Thoracic aorta (tissue), 2 donors: ENCODE measurements around the gene PIEZO1. TPM values are rescaled to one million over a fixed set of nuclear protein-coding genes. Genes with fewer than 3 reads are reported as not detected.

Source experiments
- ATAC-seq: fragments of 150-250 bp; one replicate; pipeline ENCODE4 v1.8.0; 2017; ENCODE audit warnings: low read depth; ENCODE audit not compliant: insufficient number of reproducible peaks, low FRiP score
- DNase-seq: peaks from one replicate; pipeline ENCODE4 v3.0.0-alpha.2; 2020; ENCODE audit warnings: low spot score
- H3K27ac ChIP-seq, 2 donors: fragments of 200-600 bp; sonication (generic); 1 replicate in 1 of 2; 2 replicates in 1 of 2; pipeline ENCODE4 v1.5.1; 2016; ENCODE audit warnings: mild to moderate bottlenecking in 2 of 2, moderate library complexity in 2 of 2
- H3K27me3 ChIP-seq: fragments of 200-600 bp; sonication (generic); replicated peaks from 2 replicates; pipeline ENCODE4 v1.6.0; 2016; ENCODE audit warnings: mild to moderate bottlenecking; ENCODE audit not compliant: insufficient read depth
- H3K36me3 ChIP-seq: fragments of 200-600 bp; sonication (generic); one replicate; pipeline ENCODE4 v1.5.1; 2016
- H3K4me1 ChIP-seq, 2 donors: fragments of 200-600 bp; sonication (generic); 1 replicate in 1 of 2; 2 replicates in 1 of 2; pipeline versions ENCODE4 v1.5.1 to v1.6.0; 2016; ENCODE audit warnings: low read depth in 2 of 2, mild to moderate bottlenecking in 1 of 2; ENCODE audit not compliant: control insufficient read depth in 1 of 2
- H3K4me3 ChIP-seq: fragments of 200-600 bp; sonication (generic); 2 replicates; pipeline ENCODE4 v1.5.1; 2016; ENCODE audit warnings: mild to moderate bottlenecking
- H3K9me3 ChIP-seq: fragments of 200-600 bp; sonication (generic); 2 replicates; pipeline ENCODE4 v1.5.1; 2016
- total RNA-seq, 2 donors: library from RNA; depleted of rRNA; stranded (reverse); fragments of >200 nt; gene quantifications; one replicate each; pipeline versions ENCODE4 v1.1.0 to v1.2.3, GENCODE V29; 2016
- TF ChIP-seq, protein P1 (sequence below): fragments of 200-600 bp; sonication (generic); IDR thresholded peaks from one replicate; pipeline ENCODE4 v1.5.1; 2019; ENCODE audit warnings: antibody characterized with exemption

PIEZO1 gene
- total RNA-seq, 2 donors from 2014 or later = 108 to 179 TPM

DNA sequence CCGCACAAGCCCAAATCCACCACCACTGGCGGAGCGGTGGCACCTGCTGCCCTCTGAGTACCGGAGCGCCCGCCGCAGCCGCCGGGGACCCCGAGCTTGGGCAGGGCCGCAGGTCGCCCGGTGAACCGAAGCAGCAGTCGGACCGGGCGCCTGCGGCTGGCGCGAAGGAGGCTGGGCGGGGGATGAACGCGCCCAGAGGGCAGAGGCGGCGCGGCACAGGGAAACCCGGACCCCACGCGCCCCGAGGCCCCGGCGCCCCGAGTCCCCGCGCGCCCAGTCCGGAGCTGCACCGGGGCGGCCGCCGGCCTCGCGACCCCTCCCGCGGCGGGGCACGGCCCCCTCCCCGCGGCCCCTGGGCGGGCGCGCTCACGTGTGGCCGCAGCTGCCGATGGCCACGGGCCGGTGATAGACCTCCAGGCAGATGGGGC is 79.2 kb downstream of the PIEZO1 start:
- TF ChIP-seq, protein P1, sequence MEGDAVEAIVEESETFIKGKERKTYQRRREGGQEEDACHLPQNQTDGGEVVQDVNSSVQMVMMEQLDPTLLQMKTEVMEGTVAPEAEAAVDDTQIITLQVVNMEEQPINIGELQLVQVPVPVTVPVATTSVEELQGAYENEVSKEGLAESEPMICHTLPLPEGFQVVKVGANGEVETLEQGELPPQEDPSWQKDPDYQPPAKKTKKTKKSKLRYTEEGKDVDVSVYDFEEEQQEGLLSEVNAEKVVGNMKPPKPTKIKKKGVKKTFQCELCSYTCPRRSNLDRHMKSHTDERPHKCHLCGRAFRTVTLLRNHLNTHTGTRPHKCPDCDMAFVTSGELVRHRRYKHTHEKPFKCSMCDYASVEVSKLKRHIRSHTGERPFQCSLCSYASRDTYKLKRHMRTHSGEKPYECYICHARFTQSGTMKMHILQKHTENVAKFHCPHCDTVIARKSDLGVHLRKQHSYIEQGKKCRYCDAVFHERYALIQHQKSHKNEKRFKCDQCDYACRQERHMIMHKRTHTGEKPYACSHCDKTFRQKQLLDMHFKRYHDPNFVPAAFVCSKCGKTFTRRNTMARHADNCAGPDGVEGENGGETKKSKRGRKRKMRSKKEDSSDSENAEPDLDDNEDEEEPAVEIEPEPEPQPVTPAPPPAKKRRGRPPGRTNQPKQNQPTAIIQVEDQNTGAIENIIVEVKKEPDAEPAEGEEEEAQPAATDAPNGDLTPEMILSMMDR = no peak
- Histone ChIP-seq H3K4me1 (peaks cover 24 to 35% of the 10 kb centered on the region in 2 donors), H3K9me3 (no peaks in the 10 kb centered on the region), H3K27me3 (no peaks in the 10 kb centered on the region), H3K36me3 (peaks cover 2% of the 10 kb centered on the region), H3K4me3 (peak overlapping the region; percentile 99), H3K27ac (peak overlapping the region; percentile 51 to 62)
- DNase-seq (no peak), ATAC-seq (peak; percentile 20)

DNA sequence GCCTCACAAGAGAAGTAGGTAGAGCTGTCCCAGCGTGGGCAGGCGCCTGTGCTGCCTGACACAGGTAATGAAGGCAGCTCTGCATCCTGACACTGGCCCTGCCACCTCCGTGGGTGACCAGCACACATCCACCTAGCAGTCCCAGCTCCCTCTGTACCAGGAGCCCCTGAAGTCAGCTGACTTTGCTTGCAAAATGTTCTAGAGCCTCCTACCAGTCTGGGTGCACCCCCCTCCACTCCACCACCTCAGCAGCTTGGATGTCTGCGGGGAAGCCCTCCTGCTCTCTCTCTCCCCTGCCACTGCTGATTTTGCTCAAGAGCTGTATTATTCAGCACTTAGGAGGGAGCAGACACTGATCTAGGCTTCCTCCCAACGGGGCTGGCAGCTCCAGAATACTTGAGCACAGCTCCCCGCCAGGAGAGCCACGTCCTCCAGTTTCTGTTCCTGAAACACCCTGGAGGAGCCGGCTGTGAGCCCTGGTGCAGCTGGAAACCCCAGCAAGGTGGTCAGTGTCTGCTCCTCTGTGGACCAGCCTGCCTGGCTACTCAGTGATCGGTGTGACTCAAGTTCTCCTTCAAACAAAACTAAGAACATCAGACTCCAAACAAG is 79.8 kb downstream of the PIEZO1 start:
- no peak for ATAC-seq
- Histone ChIP-seq H3K4me3 (peak overlapping the region; percentile 99), H3K36me3 (peaks cover 2% of the 10 kb centered on the region), H3K27me3 (no peaks in the 10 kb centered on the region), H3K9me3 (no peaks in the 10 kb centered on the region), H3K4me1 (peaks cover 24 to 35% of the 10 kb centered on the region in 2 donors), H3K27ac (peak overlapping the region; percentile 51 to 62)
- no peak for DNase-seq
- TF ChIP-seq, protein P1 = no peak

DNA sequence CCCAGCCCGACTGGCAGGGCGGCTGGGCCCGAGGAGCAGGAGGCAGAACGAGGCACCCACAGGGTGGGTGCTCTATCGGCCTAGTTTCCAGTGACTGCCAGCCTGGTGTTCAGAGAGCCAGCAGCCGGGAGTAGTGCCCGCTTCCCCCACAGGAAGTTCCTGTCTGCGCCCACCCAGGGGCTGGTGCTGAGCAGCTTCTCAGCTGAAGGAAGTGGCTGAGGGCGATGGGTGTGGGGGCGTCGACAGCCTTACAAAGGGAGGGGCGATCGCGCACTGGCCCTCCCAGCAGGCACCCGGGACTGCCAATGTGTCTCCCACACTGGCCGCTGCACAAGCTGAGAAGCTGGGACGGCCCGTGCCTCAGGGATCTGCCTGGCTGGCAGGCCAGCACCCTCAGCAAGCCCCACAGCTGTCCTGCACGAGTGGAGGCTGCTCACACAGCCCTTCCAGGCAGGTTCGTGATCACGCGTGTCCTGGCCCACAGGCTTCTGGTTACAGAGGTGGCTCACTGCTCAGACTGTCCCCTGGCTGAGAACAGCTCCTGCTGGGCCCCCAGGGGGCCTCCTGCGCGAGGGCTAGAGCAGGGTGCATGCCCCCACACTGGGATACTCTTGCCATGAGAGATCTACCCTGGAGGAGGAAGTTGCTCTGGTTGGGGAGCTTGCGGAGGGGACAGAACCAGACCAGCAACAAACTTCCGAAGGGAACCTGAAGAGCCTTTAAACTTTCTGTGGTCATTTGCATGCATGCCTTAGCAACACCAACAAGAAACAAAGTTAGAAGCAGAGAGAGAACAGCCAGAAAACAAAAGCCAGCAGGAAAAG is 81.3 kb downstream of the PIEZO1 start:
- H3K4me3 ChIP-seq = peak overlapping the region; percentile 99
- H3K27ac ChIP-seq = peak overlapping the region in 1 of 2 donors; percentile 41
- H3K9me3 ChIP-seq = no peaks in the 10 kb centered on the region
- ATAC-seq = no peak
- H3K27me3 ChIP-seq = no peaks in the 10 kb centered on the region
- peaks cover 2% of the 10 kb centered on the region for H3K36me3 ChIP-seq
- TF ChIP-seq, protein P1 = no peak
- H3K4me1 ChIP-seq = peaks cover 24 to 35% of the 10 kb centered on the region in 2 donors
- no peak for DNase-seq

DNA sequence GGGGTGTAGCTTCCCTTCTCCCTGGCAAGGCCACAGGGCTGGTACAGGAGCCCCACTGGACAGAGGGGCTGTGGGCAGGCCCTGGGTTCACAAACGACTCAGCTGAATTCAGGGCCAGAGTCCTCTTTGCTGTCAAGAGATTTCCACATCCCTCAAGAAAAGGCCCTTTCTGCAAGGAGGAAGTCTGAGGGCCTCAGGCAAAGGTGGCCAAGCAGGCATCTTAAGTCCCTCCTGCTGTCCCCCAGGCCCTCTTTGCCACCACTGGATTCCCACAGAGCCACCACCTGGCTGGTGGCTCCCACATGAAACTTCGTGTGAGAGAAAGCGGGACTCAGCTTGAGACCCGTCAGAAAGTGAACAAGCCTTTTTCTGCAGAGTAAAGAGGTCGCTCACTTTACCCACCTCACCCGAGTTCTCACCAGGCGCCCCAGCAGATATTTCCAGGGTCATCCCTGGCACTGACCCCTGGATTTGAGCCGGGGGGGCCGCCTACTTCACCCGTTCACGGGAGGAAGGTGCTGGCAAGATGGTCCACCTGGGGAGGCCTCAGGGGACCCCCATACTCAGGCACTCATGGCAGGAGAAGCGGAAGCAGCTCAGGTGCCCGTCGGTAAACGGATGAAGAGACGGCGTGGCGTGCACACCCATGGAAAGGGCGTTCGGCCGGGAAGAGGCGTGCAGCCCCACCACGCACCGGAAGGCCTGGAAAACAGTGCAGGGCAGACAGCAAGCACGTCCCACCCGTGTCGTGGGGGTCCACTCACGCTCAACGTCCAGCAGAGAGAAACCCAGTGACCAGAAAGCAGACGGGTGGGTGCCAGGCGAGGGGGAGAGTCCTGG is 82.4 kb downstream of the PIEZO1 start:
- Histone ChIP-seq H3K27me3 (no peaks in the 10 kb centered on the region), H3K27ac (peak overlapping the region in 1 of 2 donors; percentile 41), H3K36me3 (peaks cover 11% of the 10 kb centered on the region), H3K4me1 (peaks cover 24 to 33% of the 10 kb centered on the region in 2 donors), H3K9me3 (no peaks in the 10 kb centered on the region), H3K4me3 (peak overlapping the region; percentile 99)
- ATAC-seq = no peak
- TF ChIP-seq, protein P1 = no peak
- no peak for DNase-seq
